ENCODE measurements around the gene DHRSX.
"Not testable (repeated sequence)": the region's sequence is repeated elsewhere in the genome, so short reads cannot be mapped to it uniquely, and the experiment has no call there.

DHRSX gene

DNA sequence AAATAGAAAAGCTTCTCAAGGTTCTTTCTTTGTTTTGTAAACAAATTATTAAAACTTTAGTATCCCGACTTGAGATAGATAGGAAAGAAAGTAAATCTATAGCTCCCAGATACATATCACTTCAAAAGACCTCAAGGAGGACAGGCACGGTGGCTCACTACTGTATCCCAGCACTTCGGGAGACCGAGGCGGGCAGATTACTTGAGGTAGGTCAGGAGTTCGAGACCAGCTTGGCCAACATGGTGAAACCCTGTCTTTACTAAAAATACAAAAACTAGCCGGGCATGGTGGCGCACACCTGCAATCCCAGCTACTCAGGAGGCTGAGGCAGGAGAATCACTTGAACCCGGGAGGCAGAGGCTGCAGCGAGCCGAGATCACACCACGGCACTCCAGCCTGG lies 260.0 kb downstream of the DHRSX start:
- in situ Hi-C loops (cut with MboI; ENCODE audit: low sequenced_read_pairs): not testable (repeated sequence)

DNA sequence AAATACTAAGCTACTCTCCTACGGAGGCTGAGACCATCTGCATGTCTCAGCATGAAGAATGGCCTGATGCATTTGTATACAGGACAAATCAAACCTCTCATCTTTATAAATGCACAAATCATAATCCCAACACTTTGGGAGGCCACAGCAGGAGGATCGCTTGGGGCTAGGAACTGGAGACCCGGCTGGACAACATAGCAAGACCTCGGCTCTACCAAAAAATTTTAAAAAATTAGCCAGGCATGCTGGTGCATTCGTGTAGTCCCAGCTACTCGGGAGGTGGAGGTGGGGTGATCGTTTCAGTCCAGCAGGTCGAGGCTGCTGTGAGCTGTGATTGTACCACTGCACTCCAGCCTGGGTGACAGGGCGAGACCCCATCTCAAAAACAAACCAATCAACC lies 262.8 kb downstream of the DHRSX start:
- in situ Hi-C loops (cut with MboI; ENCODE audit: low sequenced_read_pairs): no loop called here

DNA sequence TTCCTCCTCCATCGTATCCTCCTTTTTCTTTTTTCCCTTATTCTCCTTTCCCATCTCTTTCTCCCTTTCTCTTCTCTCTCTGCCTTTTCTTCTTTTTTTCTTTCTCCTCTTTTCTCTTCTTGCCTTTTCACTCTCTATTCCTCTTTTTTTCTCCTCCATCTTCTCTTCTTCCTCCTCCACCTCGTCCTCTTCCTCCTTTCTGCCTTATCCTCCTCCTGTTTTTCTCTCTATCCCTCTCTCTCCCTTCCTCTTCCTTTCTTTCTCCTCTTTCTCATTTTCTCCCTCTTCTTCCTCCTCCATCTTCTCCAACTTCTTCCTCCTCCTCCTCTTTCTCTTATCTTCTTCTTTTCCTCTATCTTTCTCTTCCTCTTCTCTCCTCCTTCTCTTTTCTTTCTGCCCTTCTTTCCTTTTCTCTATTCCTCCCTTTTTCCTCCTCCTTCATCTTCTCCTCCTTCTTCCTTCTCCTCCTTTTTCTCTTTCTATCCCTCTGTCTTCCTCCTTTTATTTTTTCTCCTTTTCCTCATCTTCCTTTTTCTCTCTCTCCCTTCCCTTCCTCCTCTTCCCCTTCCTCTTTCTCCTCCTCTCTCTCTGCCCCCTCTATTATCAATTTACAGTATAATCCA lies 269.1 kb downstream of the DHRSX start:
- in situ Hi-C loops (cut with MboI; ENCODE audit: low sequenced_read_pairs): no loop called here

DNA sequence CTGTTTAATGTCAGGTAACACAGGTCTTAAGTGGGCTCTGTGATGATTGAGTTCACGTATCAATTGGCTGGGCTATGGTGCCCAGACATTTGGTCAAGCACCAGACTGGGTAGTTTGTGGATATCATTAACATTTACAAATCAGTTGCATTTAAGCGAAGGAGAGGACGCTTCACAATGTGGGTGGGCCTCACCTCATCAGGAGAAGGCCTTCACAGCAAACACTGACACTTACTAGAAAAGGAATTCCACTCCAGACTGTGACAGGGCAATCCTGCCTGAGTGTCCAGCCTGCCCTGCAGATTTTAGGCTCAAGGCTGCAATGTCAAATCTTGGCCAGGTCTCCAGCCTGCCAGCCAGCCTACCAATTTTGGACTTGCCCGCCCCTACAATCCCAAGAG lies 270.3 kb downstream of the DHRSX start:
- in situ Hi-C loops (cut with MboI; ENCODE audit: low sequenced_read_pairs): no loop called here

DNA sequence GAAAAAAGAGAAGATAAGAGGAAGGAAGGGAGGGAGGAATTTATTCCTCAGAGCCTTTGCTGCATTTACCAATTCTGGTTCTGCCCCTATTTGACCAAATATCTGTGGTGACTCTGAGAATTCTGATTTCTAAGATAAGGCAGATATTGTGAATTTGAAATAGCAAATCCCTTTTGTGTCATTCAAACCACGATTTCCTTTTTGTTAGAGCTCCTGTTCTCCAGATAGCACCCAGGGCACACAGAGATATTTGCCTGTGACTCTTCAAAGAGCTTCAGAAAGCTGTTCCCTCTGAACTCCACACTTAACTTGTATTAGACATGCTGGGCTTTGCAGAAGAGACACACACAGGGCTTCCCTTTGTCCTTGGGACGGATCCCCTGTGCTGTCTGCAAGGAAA lies 272.2 kb downstream of the DHRSX start:
- in situ Hi-C loops (cut with MboI; ENCODE audit: low sequenced_read_pairs): no loop called here

DNA sequence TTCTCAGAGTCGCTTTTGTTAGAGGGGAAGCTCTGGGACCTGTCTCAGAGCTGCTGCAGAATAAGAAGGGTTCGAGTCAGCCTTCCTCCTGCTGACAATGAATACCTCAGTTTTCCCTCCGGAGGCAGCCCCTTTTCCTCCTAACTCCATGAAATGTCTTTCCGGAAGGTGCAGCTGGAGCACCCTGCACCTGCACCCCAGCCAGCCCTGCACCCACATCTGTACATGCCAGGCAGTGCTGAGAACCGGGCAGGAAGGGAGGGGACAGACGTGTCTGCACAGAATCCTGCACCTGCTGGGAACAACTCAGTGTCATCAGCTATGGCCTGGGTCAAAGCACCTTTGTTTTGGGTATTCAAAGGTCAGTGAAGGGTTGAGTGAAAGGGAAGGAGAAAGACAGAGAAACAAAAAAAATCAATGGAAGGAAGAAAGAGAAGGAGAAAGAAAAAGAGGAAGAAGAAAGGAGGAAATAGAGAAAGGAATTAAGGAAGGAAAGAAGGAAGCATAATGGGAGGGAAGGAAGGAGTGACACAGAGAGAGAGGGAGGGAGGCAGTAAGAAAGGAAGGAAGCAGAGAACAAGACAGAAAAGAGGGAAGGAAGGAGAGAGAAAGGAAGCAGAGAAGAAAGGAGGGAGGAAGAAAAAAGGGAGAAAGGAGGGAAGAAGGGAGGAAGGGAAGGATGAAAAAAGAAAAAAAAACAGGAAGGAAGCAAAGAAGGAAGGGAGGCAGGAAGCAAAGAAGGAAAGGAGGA lies 273.7 kb downstream of the DHRSX start:
- in situ Hi-C loops (cut with MboI; ENCODE audit: low sequenced_read_pairs): no loop called here

DNA sequence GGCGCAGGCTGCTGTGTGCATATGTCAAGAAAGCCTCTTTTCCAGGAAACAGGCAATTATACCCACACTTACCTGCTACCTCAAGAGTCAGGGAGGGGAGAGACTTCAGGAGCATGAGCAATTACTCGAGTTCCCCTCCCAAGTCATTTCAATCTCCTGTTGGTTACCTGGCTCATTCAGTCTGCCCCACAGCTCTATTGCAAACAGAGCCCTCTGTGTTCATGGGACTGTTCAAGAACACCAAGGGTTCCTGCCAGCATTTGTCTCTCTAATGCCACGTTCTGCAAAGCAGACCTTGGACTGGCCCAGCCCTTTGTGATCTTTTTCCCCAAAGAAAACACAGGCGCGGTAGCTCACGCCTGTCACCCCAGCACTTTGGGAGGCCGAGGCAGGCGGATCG lies 274.6 kb downstream of the DHRSX start:
- in situ Hi-C loops (cut with MboI; ENCODE audit: low sequenced_read_pairs): no loop called here

DNA sequence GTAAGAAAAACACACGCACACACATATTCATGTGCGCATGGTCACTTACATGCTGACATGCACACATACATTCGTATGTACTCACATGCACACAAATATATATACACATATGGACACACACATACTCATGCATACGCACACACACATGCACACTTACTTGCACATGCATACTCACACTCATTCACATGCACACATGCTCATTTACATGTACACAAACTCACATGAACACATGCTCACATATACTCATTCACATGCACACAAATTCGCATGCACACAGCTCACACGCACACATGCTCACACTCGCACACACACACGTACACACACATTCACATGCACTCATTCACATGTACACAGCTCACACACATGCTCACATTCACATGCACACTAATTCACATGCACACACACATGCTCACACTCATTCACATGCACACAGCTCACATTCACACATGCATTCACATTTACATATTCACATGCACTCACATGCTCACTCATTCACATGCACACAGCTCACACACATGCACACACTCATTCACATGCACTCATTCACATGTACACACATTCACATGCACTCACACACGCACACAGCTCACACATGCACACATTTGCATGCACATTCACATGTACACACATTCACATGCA lies 276.1 kb downstream of the DHRSX start:
- in situ Hi-C loops (cut with MboI; ENCODE audit: low sequenced_read_pairs): no loop called here

DNA sequence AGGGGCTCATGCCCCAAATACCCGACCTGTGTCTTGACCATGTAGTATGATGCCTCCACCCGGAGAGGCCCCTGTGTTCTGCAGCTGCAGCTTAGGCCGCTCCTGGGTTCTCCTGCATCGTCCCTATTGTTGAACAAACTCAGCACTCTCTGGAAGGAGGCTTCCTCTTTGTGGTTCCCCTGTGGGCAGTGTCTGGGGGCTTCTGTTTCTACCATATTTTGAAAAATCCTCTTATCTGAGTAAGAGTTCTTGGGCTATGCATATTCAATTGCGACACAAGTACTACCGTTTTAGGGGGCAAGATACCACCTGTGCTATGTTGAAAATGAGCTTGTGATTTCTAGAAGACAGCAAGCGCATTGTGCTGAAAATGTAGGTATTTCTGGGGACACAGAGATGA lies 276.6 kb downstream of the DHRSX start:
- in situ Hi-C loops (cut with MboI; ENCODE audit: low sequenced_read_pairs): no loop called here

DNA sequence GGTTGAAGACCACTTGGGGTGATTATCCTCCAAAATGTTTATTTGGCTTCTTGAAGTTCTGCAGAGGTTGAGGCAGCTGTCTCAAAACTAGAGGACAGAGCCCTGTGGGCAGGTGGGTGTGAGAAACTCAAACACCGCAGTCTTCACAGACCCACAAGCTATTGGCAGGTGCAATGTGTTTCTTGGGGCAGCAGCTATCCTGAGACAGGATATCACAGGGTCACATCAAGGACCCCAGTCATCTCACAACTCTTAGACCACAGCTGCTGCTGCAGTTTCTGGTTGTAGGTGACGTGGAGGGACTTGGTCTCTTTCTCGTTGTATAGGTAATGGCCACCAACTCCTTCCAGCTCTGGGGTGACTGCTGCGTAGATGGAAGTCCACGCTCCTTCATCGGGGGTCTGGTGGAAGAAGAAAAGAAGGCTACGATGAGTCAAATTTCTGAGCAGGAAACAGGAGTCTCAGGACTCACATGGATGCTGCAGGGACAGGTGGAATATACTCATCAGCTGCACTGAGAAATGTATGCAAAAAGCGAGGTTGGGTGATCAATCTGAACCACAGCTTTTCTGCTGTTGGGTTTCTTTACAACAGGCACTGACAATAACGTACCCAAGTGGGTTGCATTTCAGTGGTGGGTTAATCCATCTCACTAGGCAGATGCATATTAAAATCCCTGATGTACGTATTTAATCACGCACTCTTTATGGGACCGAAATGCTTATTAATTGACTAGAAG lies 279.8 kb downstream of the DHRSX start:
- in situ Hi-C loops (cut with MboI; ENCODE audit: low sequenced_read_pairs): no loop called here

DNA sequence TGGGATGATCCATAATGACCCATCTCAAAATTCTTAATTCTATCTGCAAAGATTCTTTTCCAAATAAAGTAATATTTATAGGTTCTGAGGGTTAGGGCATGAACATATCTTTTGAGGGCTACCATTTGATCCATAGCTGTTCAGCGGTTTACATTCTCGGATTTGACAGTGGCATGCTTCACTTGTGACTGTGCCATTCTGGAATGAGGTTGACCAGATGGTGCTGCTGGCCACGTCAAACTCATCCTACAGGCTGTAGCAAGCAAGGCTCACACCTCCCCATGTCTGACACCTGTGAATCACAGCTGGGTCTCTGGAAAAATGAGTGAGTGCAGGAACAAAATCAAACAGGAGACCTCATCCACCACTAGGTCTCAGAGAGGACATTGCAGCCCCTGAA lies 280.5 kb downstream of the DHRSX start:
- in situ Hi-C loops (cut with MboI; ENCODE audit: low sequenced_read_pairs): no loop called here

DNA sequence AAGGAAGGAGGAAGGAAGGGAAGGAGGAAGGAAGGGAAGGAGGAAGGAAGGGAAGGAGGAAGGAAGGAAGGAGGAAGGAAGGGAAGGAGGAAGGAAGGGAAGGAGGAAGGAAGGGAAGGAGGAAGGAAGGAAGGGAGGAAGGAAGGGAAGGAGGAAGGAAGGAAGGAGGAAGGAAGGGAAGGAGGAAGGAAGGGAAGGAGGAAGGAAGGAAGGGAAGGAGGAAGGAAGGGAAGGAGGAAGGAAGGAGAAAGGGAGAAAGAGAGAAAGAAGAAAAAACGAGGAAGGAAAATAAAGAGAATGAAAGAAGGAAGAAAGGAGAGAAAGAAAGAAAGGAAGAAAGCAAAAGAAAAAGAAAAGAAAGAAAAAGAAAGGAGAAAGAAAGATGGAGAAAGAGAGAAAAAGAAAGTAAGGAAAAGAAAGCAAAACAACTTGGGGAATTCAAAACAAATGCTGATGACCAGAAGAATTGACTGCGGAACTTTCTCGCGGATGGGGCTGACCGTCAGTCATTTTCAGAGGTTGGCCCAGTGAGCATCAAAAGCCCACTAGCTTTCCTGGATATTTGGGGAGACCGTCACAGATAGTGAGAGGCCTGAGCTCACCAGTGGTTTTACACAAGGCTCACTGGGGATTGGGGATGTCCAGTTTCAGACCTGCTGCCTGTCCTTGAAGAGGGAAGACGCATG lies 286.5 kb downstream of the DHRSX start:
- in situ Hi-C loops (cut with MboI; ENCODE audit: low sequenced_read_pairs): not testable (repeated sequence)

DNA sequence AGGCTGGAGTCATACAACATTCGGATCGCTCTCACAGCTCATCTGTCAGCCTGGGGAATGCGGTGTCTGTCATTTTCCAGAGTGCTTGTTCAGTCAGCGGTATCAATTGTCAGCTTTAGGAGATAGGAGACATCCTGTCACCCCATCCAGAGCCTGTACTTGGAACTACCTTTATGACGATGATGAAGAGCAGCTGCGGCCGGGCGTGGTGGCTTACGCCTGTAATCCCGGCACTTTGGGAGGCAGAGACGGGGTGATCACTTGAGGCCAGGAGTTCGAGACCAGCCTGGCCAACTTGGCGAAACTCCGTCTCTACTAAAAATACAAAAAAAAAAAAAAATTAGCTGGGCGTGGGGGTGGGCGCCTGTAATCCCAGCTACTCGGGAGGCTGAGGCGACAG lies 289.1 kb downstream of the DHRSX start:
- in situ Hi-C loops (cut with MboI; ENCODE audit: low sequenced_read_pairs): not testable (repeated sequence)

DNA sequence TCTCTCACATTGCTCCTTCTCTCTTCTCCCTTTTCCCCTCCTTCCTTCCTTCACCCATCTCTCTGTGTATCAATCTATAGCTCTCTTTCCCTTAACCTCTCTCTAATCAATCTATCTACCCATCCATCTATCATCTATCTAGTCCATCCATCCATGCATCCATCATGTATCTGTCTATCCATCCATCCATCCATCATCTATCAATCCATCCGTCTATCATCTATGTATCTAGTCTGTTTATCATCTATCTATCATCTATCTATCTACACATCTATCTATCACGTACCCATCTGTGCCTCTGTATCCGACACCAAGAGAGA lies 307.5 kb downstream of the DHRSX start:
- in situ Hi-C loops (cut with MboI; ENCODE audit: low sequenced_read_pairs): no loop called here

DNA sequence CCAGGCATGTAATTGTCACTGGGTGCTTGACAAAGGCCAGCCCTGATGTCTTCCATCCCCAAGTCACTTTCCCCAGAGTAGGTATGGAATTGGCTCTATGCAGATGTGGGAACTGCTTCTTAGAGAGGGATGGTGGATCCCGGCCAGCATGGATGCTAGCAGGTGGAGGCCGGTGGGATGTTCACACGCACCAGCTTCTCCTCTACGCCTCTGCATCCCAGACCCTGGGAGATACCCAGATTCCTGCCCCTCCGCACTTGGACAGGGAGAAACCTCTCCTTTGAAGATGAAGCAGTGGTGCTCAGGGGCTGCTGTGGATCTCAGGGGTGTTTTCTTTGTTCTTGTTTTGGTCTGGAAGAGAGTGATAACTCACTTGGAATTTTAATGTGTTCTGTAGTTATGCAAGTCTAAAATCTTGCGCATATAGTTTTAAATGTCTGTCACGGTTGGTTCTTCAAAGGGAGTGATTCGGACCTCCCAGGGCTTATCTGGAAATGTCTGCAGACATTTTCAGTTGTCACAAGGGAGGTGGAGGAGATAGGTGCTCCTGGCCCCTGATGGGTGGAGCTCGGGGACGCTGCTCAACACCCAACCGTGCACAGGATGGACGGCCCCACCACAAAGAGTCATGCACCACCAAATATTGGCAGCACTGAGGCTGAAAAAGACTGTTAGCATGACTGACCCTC lies 308.0 kb downstream of the DHRSX start:
- in situ Hi-C loops (cut with MboI; ENCODE audit: low sequenced_read_pairs): no loop called here

DNA sequence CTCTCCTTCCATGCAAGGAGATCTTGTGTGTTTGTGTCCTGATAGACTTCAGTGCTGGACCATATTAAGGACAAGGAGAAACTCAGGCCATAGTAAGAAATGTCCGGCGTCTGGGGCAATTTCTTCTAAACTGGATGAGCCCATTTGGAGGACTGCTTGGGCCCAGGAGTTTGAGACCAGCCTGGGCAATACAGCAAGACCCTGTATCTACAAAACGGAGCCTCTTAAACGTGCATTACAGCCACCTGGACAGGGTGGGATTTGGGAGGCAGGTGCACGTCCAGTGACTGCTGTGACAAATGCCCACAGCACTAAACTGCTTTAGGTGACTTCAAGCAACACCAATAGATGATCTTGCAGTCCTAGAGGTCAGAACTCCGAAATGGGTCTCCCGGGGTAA lies 311.9 kb downstream of the DHRSX start:
- in situ Hi-C loops (cut with MboI; ENCODE audit: low sequenced_read_pairs): no loop called here

DNA sequence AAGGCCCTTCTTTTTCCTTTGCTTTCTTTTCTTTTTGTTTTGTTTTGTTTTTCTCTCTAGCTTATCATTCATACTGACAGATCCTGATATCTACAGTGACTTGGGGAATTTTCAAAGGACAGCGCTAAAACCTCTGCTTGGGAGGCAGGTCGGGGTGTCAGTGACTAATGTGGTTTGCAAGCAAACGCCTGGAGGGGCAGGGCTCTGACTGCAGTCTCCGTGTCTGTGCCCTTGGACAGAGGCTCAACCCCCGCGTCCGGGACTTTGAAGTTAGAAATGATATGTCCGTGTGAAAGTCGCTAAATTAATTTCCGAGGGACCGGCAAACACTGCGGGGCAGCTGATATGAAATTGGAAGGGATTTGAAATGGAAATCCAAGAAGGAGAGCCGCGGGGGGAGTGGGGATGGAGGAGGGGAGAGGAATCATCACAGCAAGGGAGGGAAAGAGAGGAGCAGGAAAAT lies 312.4 kb downstream of the DHRSX start:
- in situ Hi-C loops (cut with MboI; ENCODE audit: low sequenced_read_pairs): no loop called here

DNA sequence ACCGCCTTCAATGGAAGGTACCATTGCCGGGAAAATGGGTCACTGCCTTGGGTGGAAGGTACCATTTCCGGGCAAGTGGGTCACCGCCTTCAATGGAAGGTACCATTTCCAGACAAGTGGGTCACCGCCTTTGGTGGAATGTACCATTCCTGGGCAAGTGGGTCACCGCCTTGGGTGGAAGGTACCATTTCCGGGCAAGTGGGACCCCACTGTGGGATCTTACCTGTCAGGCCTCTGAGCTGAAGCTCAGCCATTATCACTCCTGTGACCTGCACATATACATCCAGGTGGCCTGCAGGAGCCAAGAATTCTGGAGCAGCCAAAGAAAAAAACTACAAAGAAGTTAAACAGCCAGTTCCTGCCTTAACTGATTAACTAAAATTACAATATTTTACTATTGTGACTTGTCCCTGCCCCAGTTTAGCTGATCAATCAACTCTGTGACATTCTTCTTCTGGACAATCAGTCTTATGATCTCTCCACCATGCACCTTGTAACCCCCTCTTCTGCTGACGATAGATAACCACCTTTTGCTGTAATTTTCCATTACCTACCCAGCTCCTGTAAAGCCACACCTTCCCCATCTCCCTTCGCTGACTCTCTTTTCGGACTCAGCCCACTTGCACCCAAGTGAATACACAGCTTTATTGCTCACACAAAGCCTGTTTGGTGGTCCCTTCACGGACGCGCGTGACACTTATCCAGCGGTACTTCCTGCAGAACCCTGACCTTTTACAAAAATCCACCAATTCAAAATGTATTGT lies 313.2 kb downstream of the DHRSX start:
- in situ Hi-C loops (cut with MboI; ENCODE audit: low sequenced_read_pairs): no loop called here

DNA sequence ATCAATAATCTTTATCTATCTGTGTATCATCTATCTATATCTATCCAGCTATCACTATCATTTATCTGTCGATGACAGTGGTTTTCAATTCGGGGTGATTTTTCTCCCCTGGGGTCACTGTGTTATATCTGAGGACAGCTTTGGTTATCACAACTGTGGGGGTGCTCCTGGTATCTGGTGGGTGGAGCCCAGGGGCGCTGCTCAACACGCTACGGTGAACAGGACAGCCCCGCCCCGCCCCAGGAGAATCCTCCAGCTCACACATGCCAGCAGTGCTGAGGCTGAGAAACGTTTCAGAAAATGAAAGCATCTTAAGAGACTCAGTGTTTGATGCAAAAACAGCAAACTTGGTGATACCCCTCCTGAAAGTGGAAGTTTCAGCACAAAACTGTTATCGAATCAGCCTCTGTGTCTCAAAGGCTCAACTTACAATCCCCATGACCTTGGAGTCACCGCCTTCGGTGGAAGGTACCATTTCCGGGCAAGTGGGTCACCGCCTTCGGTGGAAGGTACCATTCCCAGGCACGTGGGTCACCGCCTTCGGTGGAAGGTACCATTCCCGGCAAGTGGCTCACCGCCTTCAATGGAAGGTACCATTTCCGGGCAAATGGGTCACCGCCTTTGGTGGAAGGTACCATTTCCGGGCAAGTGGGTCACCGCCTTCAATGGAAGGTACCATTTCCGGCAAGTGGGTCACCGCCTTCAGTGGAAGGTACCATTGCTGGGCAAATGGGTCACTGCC lies 315.3 kb downstream of the DHRSX start:
- in situ Hi-C loops (cut with MboI; ENCODE audit: low sequenced_read_pairs): no loop called here
